ENCODE results near the gene ABCC5.

The ABCC5 gene

DNA sequence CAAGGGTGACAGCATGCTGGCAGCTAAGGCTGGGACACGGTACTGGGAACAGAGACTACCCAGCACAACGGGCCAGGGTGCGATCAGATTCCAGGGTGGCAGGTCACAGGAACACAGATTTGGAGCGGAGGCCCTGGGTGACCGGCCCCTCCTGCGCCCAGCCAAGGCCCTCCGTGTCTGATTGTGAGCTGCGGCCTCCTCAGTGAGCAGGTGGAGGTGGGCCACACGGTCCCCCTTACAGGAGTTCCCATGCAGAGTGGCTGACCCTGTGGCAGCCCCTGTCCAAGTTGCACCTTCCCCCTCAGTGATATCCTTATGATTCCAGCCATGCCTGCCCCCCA, 104.1 kb downstream of the ABCC5 start:
- H3K4me3 ChIP-seq (ENCODE audit: low read length), result no peak overlapping the region

DNA sequence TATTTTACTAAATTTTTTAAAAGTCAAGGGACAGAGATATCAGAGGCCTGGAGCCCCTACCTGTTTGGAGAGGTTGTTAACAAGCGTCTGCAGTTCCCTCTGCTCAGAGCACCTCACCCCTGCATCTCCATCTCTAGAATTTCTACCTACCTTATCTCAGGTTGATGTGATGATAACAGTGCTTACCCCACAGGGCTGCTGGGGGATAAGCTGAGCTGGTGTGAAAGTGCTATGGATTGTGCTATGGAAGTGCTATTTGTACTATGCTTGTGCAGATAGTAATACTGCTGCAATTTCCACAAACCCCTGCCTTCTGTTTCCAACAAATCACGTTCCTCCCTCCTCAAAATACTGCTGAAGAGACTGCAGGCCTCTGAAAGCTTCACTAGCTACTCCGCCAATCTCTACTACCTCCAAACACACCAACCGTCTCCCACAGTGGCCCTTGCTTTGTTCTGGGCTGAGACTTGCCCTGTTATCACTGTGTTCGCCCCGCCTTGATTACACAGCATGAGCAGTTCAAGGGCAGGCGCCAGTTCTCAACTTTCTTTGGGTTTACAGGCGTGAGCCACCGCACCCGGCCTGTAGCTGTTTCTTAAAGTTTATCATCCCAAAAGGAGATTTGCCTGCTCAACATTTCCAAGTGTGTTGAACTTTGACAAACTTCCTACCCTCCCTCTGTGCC, 104.6 kb downstream of the ABCC5 start:
- no peak overlapping the region for H3K4me2 ChIP-seq (ENCODE audit: low read length)
- no peak for TF ChIP-seq EZH2phosphoT487 (IDR thresholded peaks at IDR 0.05; ENCODE audit: borderline replicate concordance, low read length)
- TF ChIP-seq, protein P1, sequence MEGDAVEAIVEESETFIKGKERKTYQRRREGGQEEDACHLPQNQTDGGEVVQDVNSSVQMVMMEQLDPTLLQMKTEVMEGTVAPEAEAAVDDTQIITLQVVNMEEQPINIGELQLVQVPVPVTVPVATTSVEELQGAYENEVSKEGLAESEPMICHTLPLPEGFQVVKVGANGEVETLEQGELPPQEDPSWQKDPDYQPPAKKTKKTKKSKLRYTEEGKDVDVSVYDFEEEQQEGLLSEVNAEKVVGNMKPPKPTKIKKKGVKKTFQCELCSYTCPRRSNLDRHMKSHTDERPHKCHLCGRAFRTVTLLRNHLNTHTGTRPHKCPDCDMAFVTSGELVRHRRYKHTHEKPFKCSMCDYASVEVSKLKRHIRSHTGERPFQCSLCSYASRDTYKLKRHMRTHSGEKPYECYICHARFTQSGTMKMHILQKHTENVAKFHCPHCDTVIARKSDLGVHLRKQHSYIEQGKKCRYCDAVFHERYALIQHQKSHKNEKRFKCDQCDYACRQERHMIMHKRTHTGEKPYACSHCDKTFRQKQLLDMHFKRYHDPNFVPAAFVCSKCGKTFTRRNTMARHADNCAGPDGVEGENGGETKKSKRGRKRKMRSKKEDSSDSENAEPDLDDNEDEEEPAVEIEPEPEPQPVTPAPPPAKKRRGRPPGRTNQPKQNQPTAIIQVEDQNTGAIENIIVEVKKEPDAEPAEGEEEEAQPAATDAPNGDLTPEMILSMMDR (IDR thresholded peaks at IDR 0.05; ENCODE audit: low read depth, low read length, poor library complexity, severe bottlenecking), result no peak
- no peaks in the 10 kb centered on the region for H3K9me3 ChIP-seq (ENCODE audit: control insufficient read depth, insufficient read depth, low read length)
- H3K27me3 ChIP-seq (ENCODE audit: control insufficient read depth, low read length), result no peaks in the 10 kb centered on the region
- H3K79me2 ChIP-seq (ENCODE audit: control insufficient read depth, low read length), result no peaks in the 10 kb centered on the region
- H3K27ac ChIP-seq (ENCODE audit: low read depth, low read length), result no peak overlapping the region
- H3F3A ChIP-seq (ENCODE audit: control insufficient read depth, insufficient read depth), result no peaks in the 10 kb centered on the region
- no peaks in the 10 kb centered on the region for H3K36me3 ChIP-seq (ENCODE audit: control insufficient read depth, low read length)
- no peaks in the 10 kb centered on the region for H4K20me1 ChIP-seq (ENCODE audit: control insufficient read depth, insufficient read depth, low read depth, low read length)
- no peaks in the 10 kb centered on the region for H3K9me2 ChIP-seq (replicated peaks; ENCODE audit: control insufficient read depth, low read length)
- no peaks in the 10 kb centered on the region for H3K4me1 ChIP-seq (ENCODE audit: control insufficient read depth, low read length)
- no peak overlapping the region for H3K4me3 ChIP-seq (ENCODE audit: low read length)

More for the DNA sequence above, 104.1 kb downstream of the ABCC5 start:
- no peaks in the 10 kb centered on the region for H3K9me3 ChIP-seq (ENCODE audit: control insufficient read depth, insufficient read depth, low read length)
- H3F3A ChIP-seq (ENCODE audit: control insufficient read depth, insufficient read depth), result no peaks in the 10 kb centered on the region
- no peak overlapping the region for H3K27ac ChIP-seq (ENCODE audit: low read depth, low read length)
- TF ChIP-seq EZH2phosphoT487 (IDR thresholded peaks at IDR 0.05; ENCODE audit: borderline replicate concordance, low read length), result no peak
- TF ChIP-seq, protein P1 (IDR thresholded peaks at IDR 0.05; ENCODE audit: low read depth, low read length, poor library complexity, severe bottlenecking), result no peak
- H3K27me3 ChIP-seq (ENCODE audit: control insufficient read depth, low read length), result no peaks in the 10 kb centered on the region
- no peak overlapping the region for H3K4me2 ChIP-seq (ENCODE audit: low read length)
- H3K9me2 ChIP-seq (replicated peaks; ENCODE audit: control insufficient read depth, low read length), result no peaks in the 10 kb centered on the region
- H3K79me2 ChIP-seq (ENCODE audit: control insufficient read depth, low read length), result no peaks in the 10 kb centered on the region
- H4K20me1 ChIP-seq (ENCODE audit: control insufficient read depth, insufficient read depth, low read depth, low read length), result no peaks in the 10 kb centered on the region
- no peaks in the 10 kb centered on the region for H3K36me3 ChIP-seq (ENCODE audit: control insufficient read depth, low read length)
- no peaks in the 10 kb centered on the region for H3K4me1 ChIP-seq (ENCODE audit: control insufficient read depth, low read length)

- H3K9me3 ChIP-seq (ENCODE audit: control insufficient read depth, insufficient read depth, low read length), result no peaks in the 10 kb centered on the region
- TF ChIP-seq, protein P1 (IDR thresholded peaks at IDR 0.05; ENCODE audit: low read depth, low read length, poor library complexity, severe bottlenecking), result no peak
- TF ChIP-seq EZH2phosphoT487 (IDR thresholded peaks at IDR 0.05; ENCODE audit: borderline replicate concordance, low read length), result no peak
- H3K27ac ChIP-seq (ENCODE audit: low read depth, low read length), result no peak overlapping the region
- H3F3A ChIP-seq (ENCODE audit: control insufficient read depth, insufficient read depth), result no peaks in the 10 kb centered on the region
- no peaks in the 10 kb centered on the region for H3K36me3 ChIP-seq (ENCODE audit: control insufficient read depth, low read length)
- H3K4me2 ChIP-seq (ENCODE audit: low read length), result no peak overlapping the region
- no peaks in the 10 kb centered on the region for H3K4me1 ChIP-seq (ENCODE audit: control insufficient read depth, low read length)
- no peaks in the 10 kb centered on the region for H3K9me2 ChIP-seq (replicated peaks; ENCODE audit: control insufficient read depth, low read length)
- no peaks in the 10 kb centered on the region for H4K20me1 ChIP-seq (ENCODE audit: control insufficient read depth, insufficient read depth, low read depth, low read length)
- no peaks in the 10 kb centered on the region for H3K27me3 ChIP-seq (ENCODE audit: control insufficient read depth, low read length)
- H3K4me3 ChIP-seq (ENCODE audit: low read length), result no peak overlapping the region
- no peaks in the 10 kb centered on the region for H3K79me2 ChIP-seq (ENCODE audit: control insufficient read depth, low read length)
These were observed 105.7 kb downstream of the ABCC5 start for GRCh38 chr3:183911763-183912506.
